ENCODE measurements around the gene NSFL1C. TPM values are rescaled to one million over a fixed set of nuclear protein-coding genes. Genes with fewer than 3 reads are reported as not detected.

The NSFL1C gene
- total RNA-seq, 1 experiment from 2014 or later, result 151 TPM

DNA sequence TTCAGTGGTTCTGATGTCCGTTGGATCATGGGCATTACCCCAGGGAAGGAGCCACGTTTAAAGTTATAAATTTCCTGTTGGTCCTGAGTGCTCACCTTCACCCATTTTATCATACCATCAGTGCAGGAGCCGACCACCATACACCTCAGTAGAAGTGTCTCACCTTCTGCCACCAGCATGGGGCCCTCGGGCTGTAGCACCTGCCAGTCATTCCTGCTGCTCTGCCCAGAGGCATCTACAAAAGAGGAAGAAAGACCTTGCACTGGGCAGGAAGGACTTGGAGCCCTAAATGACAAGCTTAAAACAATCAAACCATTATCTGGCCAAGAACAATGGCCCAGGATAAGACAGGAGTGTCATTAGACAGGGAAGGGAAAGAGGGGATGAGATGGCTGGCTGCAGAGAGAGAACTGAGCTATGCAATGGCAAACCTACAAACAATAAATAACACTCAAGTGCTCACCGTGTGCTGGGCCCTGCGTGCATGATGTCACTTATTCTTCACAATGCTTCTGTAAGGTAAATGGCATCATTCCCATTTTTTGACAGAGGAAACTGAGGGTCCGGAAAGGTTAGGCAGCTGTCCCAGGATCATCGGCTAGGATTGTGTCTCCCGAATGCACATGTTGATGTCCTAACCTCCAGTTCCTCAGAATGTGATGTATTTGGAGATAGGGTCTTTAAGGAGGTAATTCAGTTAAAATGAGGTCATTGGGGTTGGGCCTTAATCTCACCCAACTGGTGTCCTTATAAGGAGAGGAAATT is 13.4 kb upstream of the NSFL1C start:
- intact Hi-C loops (cut with micrococcal nuclease; ENCODE audit: unreplicated experiment) (loop anchor here (10.0 kb wide), 1 partner anchor 265 kb away; no protein-coding TSS in a partner anchor), in situ Hi-C loops (cut with HindIII; ENCODE audit: low pct_unique_long_range_greater_than_20kb, low sequenced_read_pairs) (no loop called here)
- POLR2A ChIA-PET, result no interaction called here
- CTCF ChIA-PET, result no interaction called here
- Histone ChIP-seq H3K27ac (ENCODE audit: low read length) (no peak overlapping the region), H3K36me3 (ENCODE audit: control insufficient read depth, insufficient read depth, low read length) (no peaks in the 10 kb centered on the region), H3K4me3 (ENCODE audit: low read depth in 2 of 2, low read length in 2 of 2) (no peak overlapping the region), H3K4me1 (ENCODE audit: control insufficient read depth, insufficient read depth, low read length) (peaks cover 5% of the 10 kb centered on the region; the same call in 1 of the 2 replicates), H3K9me3 (ENCODE audit: control insufficient read depth, insufficient read depth, low read depth, low read length) (no peaks in the 10 kb centered on the region), H3K27me3 (ENCODE audit: control insufficient read depth, insufficient read depth, low read length) (0 out of 2 replicates have a peak, but pooled peaks cover 3% of the 10 kb centered on the region)
- TF ChIP-seq POLR2AphosphoS5 (IDR thresholded peaks at IDR 0.05; ENCODE audit: low read depth, low read length) (no peak), SIN3A (IDR thresholded peaks at IDR 0.05; ENCODE audit: borderline replicate concordance, insufficient read depth, low read depth, low read length) (no peak), REST (IDR thresholded peaks at IDR 0.05; ENCODE audit: insufficient read depth in 1 of 2, low read depth in 2 of 2, low read length in 1 of 2) (no peak), TCF7L2 (IDR thresholded peaks at IDR 0.05; ENCODE audit: low read depth, low read length) (no peak)
- TF ChIP-seq, protein P1, sequence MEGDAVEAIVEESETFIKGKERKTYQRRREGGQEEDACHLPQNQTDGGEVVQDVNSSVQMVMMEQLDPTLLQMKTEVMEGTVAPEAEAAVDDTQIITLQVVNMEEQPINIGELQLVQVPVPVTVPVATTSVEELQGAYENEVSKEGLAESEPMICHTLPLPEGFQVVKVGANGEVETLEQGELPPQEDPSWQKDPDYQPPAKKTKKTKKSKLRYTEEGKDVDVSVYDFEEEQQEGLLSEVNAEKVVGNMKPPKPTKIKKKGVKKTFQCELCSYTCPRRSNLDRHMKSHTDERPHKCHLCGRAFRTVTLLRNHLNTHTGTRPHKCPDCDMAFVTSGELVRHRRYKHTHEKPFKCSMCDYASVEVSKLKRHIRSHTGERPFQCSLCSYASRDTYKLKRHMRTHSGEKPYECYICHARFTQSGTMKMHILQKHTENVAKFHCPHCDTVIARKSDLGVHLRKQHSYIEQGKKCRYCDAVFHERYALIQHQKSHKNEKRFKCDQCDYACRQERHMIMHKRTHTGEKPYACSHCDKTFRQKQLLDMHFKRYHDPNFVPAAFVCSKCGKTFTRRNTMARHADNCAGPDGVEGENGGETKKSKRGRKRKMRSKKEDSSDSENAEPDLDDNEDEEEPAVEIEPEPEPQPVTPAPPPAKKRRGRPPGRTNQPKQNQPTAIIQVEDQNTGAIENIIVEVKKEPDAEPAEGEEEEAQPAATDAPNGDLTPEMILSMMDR (IDR thresholded peaks at IDR 0.05), result no peak
- BruUV-seq (replicated peaks), result no TSS peak
- ATAC-seq (no peak), DNase-seq (ENCODE audit: low read depth, low spot score) (no peak)

DNA sequence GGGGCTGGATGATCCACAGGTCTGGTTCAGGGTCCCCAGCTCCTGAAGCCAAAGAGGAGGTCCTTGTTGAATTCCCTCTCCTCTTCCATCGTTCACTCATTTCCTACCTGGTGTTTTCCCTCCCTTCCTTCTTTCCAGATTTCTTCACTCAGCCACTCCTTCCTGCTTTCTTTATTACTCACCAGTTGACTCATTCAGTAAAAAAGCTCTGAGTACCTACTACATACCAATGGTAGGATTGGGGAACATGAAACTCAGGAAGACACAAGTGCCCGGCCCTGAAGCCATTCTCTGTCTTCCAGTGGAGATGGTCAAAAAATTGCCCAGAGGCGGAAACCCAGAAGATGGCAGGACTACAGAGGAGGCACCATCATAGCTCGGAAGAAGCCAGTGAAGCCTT is 11.9 kb upstream of the NSFL1C start:
- Histone ChIP-seq H3K27ac (ENCODE audit: low read length) (no peak overlapping the region), H3K27me3 (ENCODE audit: control insufficient read depth, insufficient read depth, low read length) (no peaks in the 10 kb centered on the region), H3K4me3 (ENCODE audit: low read depth in 2 of 2, low read length in 2 of 2) (no peak overlapping the region), H3K9me3 (ENCODE audit: control insufficient read depth, insufficient read depth, low read depth, low read length) (no peaks in the 10 kb centered on the region), H3K4me1 (ENCODE audit: control insufficient read depth, insufficient read depth, low read length) (peaks cover 5% of the 10 kb centered on the region; the same call in 1 of the 2 replicates), H3K36me3 (ENCODE audit: control insufficient read depth, insufficient read depth, low read length) (no peaks in the 10 kb centered on the region)
- ChIA-PET POLR2A (no interaction called here), CTCF (interaction anchor here (0.5 to 2.7 kb wide), 4 partner anchors 19 to 1375 kb away, joined by 3 to 11 read pairs (median 4); no protein-coding TSS in a partner anchor)
- TF ChIP-seq TCF7L2 (IDR thresholded peaks at IDR 0.05; ENCODE audit: low read depth, low read length) (no peak), REST (IDR thresholded peaks at IDR 0.05; ENCODE audit: insufficient read depth in 1 of 2, low read depth in 2 of 2, low read length in 1 of 2) (no peak), SIN3A (IDR thresholded peaks at IDR 0.05; ENCODE audit: borderline replicate concordance, insufficient read depth, low read depth, low read length) (no peak), POLR2AphosphoS5 (IDR thresholded peaks at IDR 0.05; ENCODE audit: low read depth, low read length) (no peak)
- TF ChIP-seq, protein P1 (IDR thresholded peaks at IDR 0.05), result no peak
- in situ Hi-C loops (cut with HindIII; ENCODE audit: low pct_unique_long_range_greater_than_20kb, low sequenced_read_pairs) (no loop called here), intact Hi-C loops (cut with micrococcal nuclease; ENCODE audit: unreplicated experiment) (loop anchor here (10.0 kb wide), 1 partner anchor 264 kb away; no protein-coding TSS in a partner anchor)
- DNase-seq (ENCODE audit: low read depth, low spot score), result peak; percentile 46
- BruUV-seq (replicated peaks), result no TSS peak
- peak; percentile 79; the same call in 1 of the 2 replicates for ATAC-seq

Data from Panc1 (cell line).